ENCODE results near the gene LY6G5C. TPM values are rescaled to one million over a fixed set of nuclear protein-coding genes. Genes with fewer than 3 reads are reported as not detected.

LY6G5C gene
- total RNA-seq, 4 donors from 2014 or later = 1.0 to 4.4 (median 3.8) TPM; not detected in 1

DNA sequence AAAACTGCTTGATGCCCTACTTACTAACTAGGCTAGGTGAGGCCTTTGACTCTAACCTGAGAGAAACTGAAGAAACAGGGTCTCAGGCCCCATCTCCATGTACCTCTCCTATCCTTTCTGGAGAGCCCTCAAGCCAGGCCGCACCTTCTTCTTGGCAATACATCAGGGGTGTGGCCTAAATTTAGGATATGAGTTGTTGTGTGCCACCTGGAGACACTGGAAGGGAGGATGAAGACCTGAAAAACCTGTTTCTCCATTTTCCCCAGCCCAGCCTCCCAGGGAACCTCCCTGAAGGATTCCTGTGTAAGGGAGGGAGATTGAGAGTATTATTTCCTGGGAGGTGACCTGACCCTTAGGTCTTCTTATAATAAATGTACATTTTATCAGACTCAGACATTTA is 37.4 kb upstream of the LY6G5C start:
- H3K27me3 ChIP-seq = no peaks in the 10 kb centered on the region
- H3K4me3 ChIP-seq = no peak overlapping the region
- no peaks in the 10 kb centered on the region for H3K4me1 ChIP-seq
- intact Hi-C loops (cut with DNase I; ENCODE audit: low total_unique reads) = no loop called here
- no peaks in the 10 kb centered on the region for H3K9me3 ChIP-seq
- no peak overlapping the region for H3K27ac ChIP-seq
- TF ChIP-seq POLR2A (IDR thresholded peaks at IDR 0.05) = no peak
- no peaks in the 10 kb centered on the region for H3K36me3 ChIP-seq
- DNase-seq = no peak

GRCh38 chr6:31717499-31718222 is 36.8 kb upstream of the LY6G5C start:
- intact Hi-C loops (cut with DNase I; ENCODE audit: low total_unique reads) = no loop called here
- H3K36me3 ChIP-seq = no peaks in the 10 kb centered on the region
- no peaks in the 10 kb centered on the region for H3K9me3 ChIP-seq
- TF ChIP-seq POLR2A (IDR thresholded peaks at IDR 0.05) = no peak
- TF ChIP-seq, protein P1, sequence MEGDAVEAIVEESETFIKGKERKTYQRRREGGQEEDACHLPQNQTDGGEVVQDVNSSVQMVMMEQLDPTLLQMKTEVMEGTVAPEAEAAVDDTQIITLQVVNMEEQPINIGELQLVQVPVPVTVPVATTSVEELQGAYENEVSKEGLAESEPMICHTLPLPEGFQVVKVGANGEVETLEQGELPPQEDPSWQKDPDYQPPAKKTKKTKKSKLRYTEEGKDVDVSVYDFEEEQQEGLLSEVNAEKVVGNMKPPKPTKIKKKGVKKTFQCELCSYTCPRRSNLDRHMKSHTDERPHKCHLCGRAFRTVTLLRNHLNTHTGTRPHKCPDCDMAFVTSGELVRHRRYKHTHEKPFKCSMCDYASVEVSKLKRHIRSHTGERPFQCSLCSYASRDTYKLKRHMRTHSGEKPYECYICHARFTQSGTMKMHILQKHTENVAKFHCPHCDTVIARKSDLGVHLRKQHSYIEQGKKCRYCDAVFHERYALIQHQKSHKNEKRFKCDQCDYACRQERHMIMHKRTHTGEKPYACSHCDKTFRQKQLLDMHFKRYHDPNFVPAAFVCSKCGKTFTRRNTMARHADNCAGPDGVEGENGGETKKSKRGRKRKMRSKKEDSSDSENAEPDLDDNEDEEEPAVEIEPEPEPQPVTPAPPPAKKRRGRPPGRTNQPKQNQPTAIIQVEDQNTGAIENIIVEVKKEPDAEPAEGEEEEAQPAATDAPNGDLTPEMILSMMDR (IDR thresholded peaks at IDR 0.05) = no peak
- H3K4me1 ChIP-seq = no peaks in the 10 kb centered on the region
- no peak for DNase-seq
- no peak overlapping the region for H3K27ac ChIP-seq
- no peaks in the 10 kb centered on the region for H3K27me3 ChIP-seq
- no peak overlapping the region for H3K4me3 ChIP-seq

DNA sequence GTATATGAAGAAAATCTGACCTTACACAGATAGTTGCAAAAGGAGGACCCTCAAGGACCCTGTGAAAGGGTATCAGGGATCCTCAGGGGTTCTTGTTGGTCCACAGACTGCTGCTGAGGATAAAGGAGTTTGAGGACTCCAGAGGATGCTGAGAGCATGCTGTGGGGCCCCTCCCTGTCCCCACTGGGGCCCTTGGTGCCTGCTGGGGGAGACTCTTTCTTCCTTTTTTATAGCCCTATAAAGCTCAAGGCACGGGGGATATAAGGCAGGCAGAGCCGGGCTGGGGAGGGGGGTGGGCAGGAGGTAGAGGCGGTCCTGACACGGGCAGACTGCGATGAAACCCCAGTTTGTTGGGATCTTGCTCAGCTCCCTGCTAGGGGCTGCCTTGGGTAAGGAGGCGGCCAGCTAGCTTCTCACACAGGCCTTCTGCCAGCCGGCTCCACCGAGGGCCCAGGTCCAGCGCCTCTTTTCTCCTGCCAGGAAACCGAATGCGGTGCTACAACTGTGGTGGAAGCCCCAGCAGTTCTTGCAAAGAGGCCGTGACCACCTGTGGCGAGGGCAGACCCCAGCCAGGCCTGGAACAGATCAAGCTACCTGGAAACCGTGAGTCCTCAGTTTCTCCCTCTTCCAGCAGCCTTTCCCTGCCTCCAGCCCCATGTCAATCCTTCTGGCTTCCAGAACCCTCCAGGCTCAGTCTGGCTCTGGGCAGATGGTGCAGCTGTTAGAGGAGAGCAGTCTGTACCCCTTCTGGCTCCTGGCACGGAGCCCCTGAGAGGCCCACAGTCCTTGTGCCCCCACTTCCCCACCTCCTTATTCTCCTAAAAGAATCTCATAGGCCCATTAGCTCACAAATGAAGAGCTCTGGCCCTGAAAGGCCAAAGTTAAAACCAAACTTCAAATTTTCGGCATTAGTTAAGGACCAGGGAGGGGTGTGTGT is 34.4 kb upstream of the LY6G5C start, which contains the start of gene LY6G6D:
Gene LY6G6D, plus strand, starts transcription at position 327 of the 937 bp plus-strand sequence. Its CDS starts 8 bp downstream, at position 335.
- Histone ChIP-seq H3K9me3 (no peaks in the 10 kb centered on the region), H3K36me3 (no peaks in the 10 kb centered on the region), H3K27me3 (no peaks in the 10 kb centered on the region), H3K27ac (no peak within 1 kb of the TSS), H3K4me3 (no peak within 1 kb of the TSS), H3K4me1 (no peaks in the 10 kb centered on the region)
- DNase-seq = no peak
- TF ChIP-seq, protein P1 (IDR thresholded peaks at IDR 0.05) = no peak
- TF ChIP-seq POLR2A (IDR thresholded peaks at IDR 0.05) = no peak
- intact Hi-C loops (cut with DNase I; ENCODE audit: low total_unique reads) = no loop called here

DNA sequence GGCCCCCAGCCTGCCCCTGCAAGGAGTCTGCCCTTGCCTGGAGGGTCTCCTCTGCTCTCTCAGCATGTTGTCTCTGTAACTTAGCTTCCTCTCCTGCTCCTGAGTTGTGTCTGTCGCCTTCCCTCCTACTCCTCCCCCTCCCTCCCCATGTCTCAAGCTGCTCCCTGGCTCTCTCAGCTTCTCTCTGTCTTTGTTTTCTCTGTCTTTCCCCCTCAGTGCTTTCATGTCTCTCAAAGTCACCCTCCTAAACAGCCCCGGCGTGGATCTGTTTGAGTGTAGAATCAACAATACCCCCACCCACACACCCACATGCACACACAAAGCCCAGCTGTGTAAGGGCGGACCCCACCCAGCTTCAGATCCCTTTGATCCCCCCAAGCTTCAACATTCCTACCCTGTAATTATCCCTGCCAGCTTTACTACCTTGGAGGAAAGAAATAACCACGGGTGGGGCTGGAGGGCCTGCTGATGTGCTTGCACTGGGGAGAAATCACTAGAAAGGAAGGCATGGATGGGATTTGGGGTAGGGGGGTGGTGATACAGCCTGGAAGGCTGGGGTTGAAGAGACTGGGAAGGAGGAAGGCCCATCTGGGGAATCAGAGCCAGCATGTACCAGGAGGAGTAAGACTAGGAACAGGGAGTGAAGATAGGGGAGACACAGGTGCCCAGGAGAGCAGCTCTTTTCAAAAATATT is 33.3 kb upstream of the LY6G5C start:
- Histone ChIP-seq H3K27me3 (no peaks in the 10 kb centered on the region), H3K4me3 (no peak overlapping the region), H3K9me3 (no peaks in the 10 kb centered on the region), H3K4me1 (no peaks in the 10 kb centered on the region), H3K36me3 (no peaks in the 10 kb centered on the region), H3K27ac (no peak overlapping the region)
- TF ChIP-seq, protein P1 (IDR thresholded peaks at IDR 0.05) = no peak
- TF ChIP-seq POLR2A (IDR thresholded peaks at IDR 0.05) = no peak
- intact Hi-C loops (cut with DNase I; ENCODE audit: low total_unique reads) = no loop called here
- no peak for DNase-seq

DNA sequence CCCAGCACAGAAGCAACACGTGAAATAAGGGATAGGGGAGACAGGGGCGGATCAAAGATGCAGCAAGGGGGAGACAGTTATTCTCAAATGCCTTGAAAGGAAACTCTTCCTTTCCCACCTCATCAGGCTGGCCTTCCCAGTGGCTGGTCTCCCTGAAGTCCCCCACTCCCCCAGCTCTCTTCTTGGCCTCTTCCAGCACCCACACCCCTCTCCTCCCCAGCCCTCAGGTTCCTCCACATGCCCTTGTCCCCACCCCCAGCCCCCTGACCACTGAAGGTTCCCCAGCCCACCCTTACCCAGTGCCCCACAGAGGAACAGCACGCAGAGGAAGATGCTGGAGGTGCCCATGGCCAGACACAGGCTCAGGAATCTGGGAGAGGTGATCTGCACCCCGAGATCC is 32.6 kb upstream of the LY6G5C start:
- H3K9me3 ChIP-seq = no peaks in the 10 kb centered on the region
- no peak overlapping the region for H3K27ac ChIP-seq
- intact Hi-C loops (cut with DNase I; ENCODE audit: low total_unique reads) = no loop called here
- H3K4me1 ChIP-seq = no peaks in the 10 kb centered on the region
- no peaks in the 10 kb centered on the region for H3K36me3 ChIP-seq
- no peak for DNase-seq
- H3K27me3 ChIP-seq = no peaks in the 10 kb centered on the region
- no peak overlapping the region for H3K4me3 ChIP-seq
- TF ChIP-seq, protein P1 (IDR thresholded peaks at IDR 0.05) = no peak
- no peak for TF ChIP-seq POLR2A (IDR thresholded peaks at IDR 0.05)
